ENCODE data around the gene PLA2G15.
A peak's percentile ranks its signal among the peaks of the same experiment; 100 is the strongest.

PLA2G15 gene

DNA sequence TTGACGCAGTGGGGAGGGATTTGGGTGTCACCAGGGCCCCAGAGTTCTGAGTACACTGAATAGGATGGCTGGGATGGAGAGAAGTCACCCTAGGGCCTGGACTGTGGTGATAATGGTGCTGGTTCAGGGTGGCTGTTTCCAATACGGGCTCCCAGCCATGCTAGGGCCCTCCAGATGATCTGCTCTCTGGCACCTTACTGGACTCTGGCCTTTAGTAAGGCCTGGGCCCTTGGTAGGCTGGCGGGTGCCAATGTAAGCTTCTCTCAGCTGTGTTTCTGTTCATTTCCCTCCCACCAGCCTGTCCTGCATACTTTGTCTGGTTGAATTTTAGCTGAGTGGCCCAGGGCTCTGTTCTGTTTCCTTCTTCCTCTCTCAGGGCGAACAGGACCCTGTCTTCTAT lies 2.8 kb downstream of the PLA2G15 start:
- no peak overlapping the region for H3K9ac ChIP-seq (ENCODE audit: low read length)
- H3K4me1 ChIP-seq (ENCODE audit: control insufficient read depth, insufficient read depth, low read length) = peaks cover 8% of the 10 kb centered on the region
- H3K36me3 ChIP-seq (ENCODE audit: control insufficient read depth, insufficient read depth, low read length) = no peaks in the 10 kb centered on the region
- no peak overlapping the region for H3K4me3 ChIP-seq (ENCODE audit: low read length)
- no peak overlapping the region for H3K27ac ChIP-seq (ENCODE audit: low read depth, low read length)
- H3K27me3 ChIP-seq (ENCODE audit: control insufficient read depth, insufficient read depth, low read length) = no peaks in the 10 kb centered on the region

DNA sequence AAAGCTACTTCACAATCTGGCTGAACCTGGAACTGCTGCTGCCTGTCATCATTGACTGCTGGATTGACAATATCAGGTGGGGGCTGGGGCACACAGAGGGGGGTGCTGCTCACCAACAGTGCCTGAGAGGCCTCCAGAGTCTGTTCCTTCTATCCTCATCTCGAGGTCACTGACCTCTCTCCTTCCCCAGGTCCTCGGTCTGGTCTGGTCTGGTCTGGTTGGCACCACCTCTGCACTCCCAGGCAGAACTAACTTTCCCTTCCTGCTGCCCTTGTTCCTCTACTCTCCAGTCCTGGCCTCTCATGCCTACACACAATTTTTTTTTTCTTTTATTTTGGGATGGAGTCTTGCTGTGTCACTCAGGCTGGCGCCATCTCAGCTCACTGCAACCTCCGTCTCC lies 4.2 kb downstream of the PLA2G15 start:
- no peak overlapping the region for H3K9ac ChIP-seq (ENCODE audit: low read length)
- no peaks in the 10 kb centered on the region for H3K27me3 ChIP-seq (ENCODE audit: control insufficient read depth, insufficient read depth, low read length)
- H3K4me1 ChIP-seq (ENCODE audit: control insufficient read depth, insufficient read depth, low read length) = peaks cover 8% of the 10 kb centered on the region
- H3K36me3 ChIP-seq (ENCODE audit: control insufficient read depth, insufficient read depth, low read length) = no peaks in the 10 kb centered on the region
- H3K27ac ChIP-seq (ENCODE audit: low read depth, low read length) = no peak overlapping the region
- no peak overlapping the region for H3K4me3 ChIP-seq (ENCODE audit: low read length)

DNA sequence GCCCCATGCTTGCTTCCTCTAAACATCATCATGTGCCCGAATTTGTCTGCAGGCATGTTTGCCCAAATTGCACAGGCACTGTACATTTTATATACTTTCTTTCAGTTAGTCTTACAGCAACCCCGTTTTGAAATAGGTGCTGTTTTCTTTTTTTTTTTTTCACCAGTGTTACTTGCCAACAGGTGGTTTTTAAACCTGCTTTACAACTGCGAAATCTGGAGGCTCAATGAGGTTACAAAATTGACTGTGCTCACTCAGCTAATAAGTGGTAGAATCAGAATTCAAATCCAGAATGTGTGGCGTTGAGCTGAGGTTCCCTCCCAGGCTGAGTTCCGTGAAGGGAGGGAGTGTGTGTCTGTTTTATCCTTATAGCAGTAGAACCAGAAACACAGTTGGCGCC lies 5.8 kb downstream of the PLA2G15 start:
- Histone ChIP-seq H3K36me3 (ENCODE audit: control insufficient read depth, insufficient read depth, low read length) (peaks cover 11% of the 10 kb centered on the region), H3K4me3 (ENCODE audit: low read length) (no peak overlapping the region), H3K4me1 (ENCODE audit: control insufficient read depth, insufficient read depth, low read length) (peaks cover 6% of the 10 kb centered on the region), H3K27me3 (ENCODE audit: control insufficient read depth, insufficient read depth, low read length) (no peaks in the 10 kb centered on the region), H3K27ac (ENCODE audit: low read depth, low read length) (no peak overlapping the region), H3K9ac (ENCODE audit: low read length) (no peak overlapping the region)

DNA sequence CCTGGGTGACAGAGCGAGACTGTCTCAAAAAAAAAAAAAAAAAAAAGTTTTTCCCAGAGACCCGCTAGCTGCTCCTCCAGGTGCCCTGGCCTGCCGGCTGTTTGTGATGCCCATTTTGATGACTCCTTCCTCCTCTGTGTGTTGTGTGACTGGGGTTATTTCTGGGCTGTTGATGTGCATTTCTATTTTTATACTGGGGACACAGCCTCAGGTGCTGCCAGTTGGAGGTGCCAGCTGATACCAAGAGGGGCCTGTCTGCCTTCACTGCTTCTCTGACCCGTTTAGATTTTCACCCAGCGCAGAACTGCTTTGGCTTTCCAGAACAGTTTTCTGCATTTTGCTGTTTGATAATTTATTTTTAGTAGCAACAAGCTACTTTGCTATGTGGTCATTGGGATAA lies 6.7 kb downstream of the PLA2G15 start:
- H3K36me3 ChIP-seq (ENCODE audit: control insufficient read depth, insufficient read depth, low read length) = peaks cover 11% of the 10 kb centered on the region
- H3K9ac ChIP-seq (ENCODE audit: low read length) = no peak overlapping the region
- no peak overlapping the region for H3K27ac ChIP-seq (ENCODE audit: low read depth, low read length)
- H3K4me3 ChIP-seq (ENCODE audit: low read length) = no peak overlapping the region
- no peaks in the 10 kb centered on the region for H3K27me3 ChIP-seq (ENCODE audit: control insufficient read depth, insufficient read depth, low read length)
- no peaks in the 10 kb centered on the region for H3K4me1 ChIP-seq (ENCODE audit: control insufficient read depth, insufficient read depth, low read length)

DNA sequence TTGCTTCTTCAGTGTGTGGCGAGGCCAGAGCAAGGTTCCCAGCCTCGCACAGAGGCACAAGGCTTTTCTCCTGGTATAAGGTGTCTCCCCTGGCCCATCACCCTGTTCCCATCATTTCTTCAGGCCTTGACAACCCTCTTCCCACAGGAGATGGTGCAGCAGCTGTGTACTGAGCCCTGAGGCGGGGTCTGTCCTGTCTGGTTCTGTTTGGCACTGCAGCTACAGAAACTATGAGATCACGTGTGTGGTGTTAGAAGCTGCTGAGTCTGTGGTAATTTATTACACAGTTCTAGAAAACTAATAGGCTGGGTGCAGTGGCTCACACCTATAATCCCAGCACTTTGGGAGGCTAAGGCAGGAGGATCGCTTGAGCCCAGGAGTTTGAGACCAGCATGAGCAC lies 7.2 kb downstream of the PLA2G15 start:
- H3K4me3 ChIP-seq (ENCODE audit: low read length) = no peak overlapping the region
- H3K27ac ChIP-seq (ENCODE audit: low read depth, low read length) = no peak overlapping the region
- H3K9ac ChIP-seq (ENCODE audit: low read length) = no peak overlapping the region
- H3K4me1 ChIP-seq (ENCODE audit: control insufficient read depth, insufficient read depth, low read length) = peaks cover 2% of the 10 kb centered on the region
- no peaks in the 10 kb centered on the region for H3K27me3 ChIP-seq (ENCODE audit: control insufficient read depth, insufficient read depth, low read length)
- peaks cover 11% of the 10 kb centered on the region for H3K36me3 ChIP-seq (ENCODE audit: control insufficient read depth, insufficient read depth, low read length)

DNA sequence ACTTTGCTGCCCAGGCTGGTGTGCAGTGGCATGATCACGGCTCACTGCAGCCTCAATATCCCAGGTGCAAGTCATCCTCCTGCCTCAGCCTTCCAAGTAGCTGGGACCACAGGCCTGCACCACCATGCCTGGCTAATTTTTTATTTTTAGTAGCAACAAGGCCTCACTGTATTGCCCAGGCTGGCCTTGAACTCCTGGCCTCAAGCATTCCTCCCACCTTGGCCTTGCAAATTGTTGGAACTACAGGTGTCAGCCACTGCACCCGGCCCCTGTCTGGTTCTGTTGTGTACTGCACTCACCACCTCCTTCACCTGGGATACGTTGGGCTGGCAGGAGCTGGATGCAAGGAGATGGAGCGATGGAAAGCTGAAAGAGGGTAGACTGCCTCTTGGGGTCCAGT lies 8.5 kb downstream of the PLA2G15 start:
- H3K27me3 ChIP-seq (ENCODE audit: control insufficient read depth, insufficient read depth, low read length) = no peaks in the 10 kb centered on the region
- no peak overlapping the region for H3K4me3 ChIP-seq (ENCODE audit: low read length)
- peaks cover 11% of the 10 kb centered on the region for H3K36me3 ChIP-seq (ENCODE audit: control insufficient read depth, insufficient read depth, low read length)
- no peak overlapping the region for H3K9ac ChIP-seq (ENCODE audit: low read length)
- H3K27ac ChIP-seq (ENCODE audit: low read depth, low read length) = no peak overlapping the region
- H3K4me1 ChIP-seq (ENCODE audit: control insufficient read depth, insufficient read depth, low read length) = peaks cover 7% of the 10 kb centered on the region

DNA sequence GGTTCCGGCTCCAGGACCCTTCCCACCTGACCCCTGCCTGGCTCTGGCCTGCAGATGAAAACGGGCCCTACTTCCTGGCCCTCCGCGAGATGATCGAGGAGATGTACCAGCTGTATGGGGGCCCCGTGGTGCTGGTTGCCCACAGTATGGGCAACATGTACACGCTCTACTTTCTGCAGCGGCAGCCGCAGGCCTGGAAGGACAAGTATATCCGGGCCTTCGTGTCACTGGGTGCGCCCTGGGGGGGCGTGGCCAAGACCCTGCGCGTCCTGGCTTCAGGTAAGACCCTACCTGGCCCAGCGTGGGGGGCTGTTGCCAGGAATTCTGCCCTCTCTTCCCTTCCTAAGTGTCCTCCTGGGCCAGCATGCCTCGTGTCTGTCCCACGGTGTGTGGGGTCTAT lies 10.5 kb downstream of the PLA2G15 start:
- Histone ChIP-seq H3K27ac (ENCODE audit: low read depth, low read length) (no peak overlapping the region), H3K36me3 (ENCODE audit: control insufficient read depth, insufficient read depth, low read length) (peaks cover 26% of the 10 kb centered on the region), H3K4me1 (ENCODE audit: control insufficient read depth, insufficient read depth, low read length) (peaks cover 12% of the 10 kb centered on the region), H3K4me3 (ENCODE audit: low read length) (no peak overlapping the region), H3K27me3 (ENCODE audit: control insufficient read depth, insufficient read depth, low read length) (no peaks in the 10 kb centered on the region), H3K9ac (ENCODE audit: low read length) (no peak overlapping the region)

DNA sequence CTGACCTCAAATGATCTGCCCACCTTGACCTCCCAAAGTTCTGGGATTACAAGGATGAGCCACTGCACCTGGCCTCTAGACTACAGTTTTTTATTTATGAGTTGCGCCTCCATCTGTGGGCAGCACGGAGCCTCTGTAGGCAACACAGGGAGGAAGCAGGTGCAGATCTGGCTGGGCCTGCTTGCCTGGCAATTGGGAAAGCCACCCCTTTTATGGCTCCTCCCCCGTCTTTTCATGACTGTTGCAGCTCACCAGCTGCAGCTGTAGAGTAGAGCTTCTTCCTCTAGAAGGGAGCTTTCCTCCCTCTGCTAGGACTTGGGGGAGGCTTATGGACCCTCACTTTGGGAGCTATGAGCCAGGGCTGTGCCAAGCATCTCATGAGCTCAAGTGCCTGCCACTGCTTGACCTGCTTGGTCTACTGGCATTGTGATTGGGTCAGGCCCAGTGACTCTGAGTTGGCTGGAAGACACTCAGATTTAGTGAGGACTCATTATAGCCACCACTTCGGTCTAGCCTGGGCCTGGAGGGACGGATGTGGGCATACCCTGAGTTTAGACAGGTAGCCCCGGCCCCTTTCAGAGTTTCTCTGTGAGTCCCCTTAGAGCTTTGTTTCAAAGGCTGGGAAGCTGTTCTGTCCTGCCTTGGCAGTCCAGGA lies 12.2 kb downstream of the PLA2G15 start:
- Histone ChIP-seq H3K9ac (ENCODE audit: low read length) (no peak overlapping the region), H3K4me1 (ENCODE audit: control insufficient read depth, insufficient read depth, low read length) (peaks cover 12% of the 10 kb centered on the region), H3K4me3 (ENCODE audit: low read length) (no peak overlapping the region), H3K36me3 (ENCODE audit: control insufficient read depth, insufficient read depth, low read length) (peaks cover 26% of the 10 kb centered on the region), H3K27me3 (ENCODE audit: control insufficient read depth, insufficient read depth, low read length) (no peaks in the 10 kb centered on the region), H3K27ac (ENCODE audit: low read depth, low read length) (peak overlapping the region; percentile 72)

DNA sequence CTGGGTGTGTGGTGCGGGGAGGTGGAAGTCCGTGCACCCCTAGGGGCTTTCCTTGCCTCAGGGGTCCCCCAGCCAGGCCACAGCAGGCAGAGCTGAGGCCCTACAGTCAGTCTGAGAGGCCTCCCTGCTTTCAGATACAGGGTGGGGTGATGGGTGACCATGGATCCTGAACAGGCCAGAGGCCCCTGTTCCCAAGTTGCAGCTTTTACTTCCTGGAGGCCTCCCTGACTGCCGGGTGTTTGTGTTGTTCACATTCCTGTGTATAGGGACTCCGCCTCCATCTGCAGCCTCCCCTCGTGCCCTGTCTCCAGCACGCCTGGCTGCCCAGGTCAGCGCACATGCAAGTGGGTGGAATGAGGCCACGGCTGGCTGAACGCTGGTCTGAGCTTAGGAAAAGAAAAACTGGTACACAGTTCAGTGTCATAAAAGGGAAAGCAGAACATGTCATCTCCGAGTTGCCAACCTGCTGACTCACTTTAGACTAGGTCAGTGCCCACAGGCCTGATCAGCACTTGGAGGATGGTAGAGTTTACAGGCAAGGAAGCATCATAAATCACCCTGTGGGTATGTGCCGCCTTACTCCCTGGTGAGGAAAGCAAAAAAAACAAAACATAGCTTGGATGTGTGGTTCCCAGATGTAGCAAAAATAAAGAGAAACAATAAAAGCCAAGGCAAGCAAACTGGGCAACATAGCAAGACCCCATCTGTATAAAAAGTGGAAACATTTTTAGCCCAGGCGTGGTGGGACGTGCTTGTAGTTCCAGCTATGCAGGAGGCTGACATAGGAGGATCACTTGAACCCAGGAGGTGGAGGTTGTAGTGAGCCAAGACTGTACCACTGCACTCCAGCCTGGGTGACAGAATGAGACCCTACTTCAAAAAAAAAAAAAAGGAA lies 13.0 kb downstream of the PLA2G15 start:
- Histone ChIP-seq H3K27ac (ENCODE audit: low read depth, low read length) (peak overlapping the region; percentile 72), H3K36me3 (ENCODE audit: control insufficient read depth, insufficient read depth, low read length) (peaks cover 26% of the 10 kb centered on the region), H3K4me1 (ENCODE audit: control insufficient read depth, insufficient read depth, low read length) (peaks cover 12% of the 10 kb centered on the region), H3K9ac (ENCODE audit: low read length) (no peak overlapping the region), H3K27me3 (ENCODE audit: control insufficient read depth, insufficient read depth, low read length) (no peaks in the 10 kb centered on the region), H3K4me3 (ENCODE audit: low read length) (no peak overlapping the region)

DNA sequence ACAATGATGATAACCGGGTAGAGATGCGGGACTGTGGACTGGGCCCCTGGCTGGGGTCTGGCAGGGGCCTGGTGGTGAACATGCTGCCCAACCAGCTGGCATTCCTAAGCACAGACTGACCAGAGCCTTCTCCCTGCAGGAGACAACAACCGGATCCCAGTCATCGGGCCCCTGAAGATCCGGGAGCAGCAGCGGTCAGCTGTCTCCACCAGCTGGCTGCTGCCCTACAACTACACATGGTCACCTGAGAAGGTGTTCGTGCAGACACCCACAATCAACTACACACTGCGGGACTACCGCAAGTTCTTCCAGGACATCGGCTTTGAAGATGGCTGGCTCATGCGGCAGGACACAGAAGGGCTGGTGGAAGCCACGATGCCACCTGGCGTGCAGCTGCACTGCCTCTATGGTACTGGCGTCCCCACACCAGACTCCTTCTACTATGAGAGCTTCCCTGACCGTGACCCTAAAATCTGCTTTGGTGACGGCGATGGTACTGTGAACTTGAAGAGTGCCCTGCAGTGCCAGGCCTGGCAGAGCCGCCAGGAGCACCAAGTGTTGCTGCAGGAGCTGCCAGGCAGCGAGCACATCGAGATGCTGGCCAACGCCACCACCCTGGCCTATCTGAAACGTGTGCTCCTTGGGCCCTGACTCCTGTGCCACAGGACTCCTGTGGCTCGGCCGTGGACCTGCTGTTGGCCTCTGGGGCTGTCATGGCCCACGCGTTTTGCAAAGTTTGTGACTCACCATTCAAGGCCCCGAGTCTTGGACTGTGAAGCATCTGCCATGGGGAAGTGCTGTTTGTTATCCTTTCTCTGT lies 14.0 kb downstream of the PLA2G15 start:
- H3K9ac ChIP-seq (ENCODE audit: low read length) = no peak overlapping the region
- H3K4me1 ChIP-seq (ENCODE audit: control insufficient read depth, insufficient read depth, low read length) = peaks cover 12% of the 10 kb centered on the region
- peak overlapping the region; percentile 72 for H3K27ac ChIP-seq (ENCODE audit: low read depth, low read length)

DNA sequence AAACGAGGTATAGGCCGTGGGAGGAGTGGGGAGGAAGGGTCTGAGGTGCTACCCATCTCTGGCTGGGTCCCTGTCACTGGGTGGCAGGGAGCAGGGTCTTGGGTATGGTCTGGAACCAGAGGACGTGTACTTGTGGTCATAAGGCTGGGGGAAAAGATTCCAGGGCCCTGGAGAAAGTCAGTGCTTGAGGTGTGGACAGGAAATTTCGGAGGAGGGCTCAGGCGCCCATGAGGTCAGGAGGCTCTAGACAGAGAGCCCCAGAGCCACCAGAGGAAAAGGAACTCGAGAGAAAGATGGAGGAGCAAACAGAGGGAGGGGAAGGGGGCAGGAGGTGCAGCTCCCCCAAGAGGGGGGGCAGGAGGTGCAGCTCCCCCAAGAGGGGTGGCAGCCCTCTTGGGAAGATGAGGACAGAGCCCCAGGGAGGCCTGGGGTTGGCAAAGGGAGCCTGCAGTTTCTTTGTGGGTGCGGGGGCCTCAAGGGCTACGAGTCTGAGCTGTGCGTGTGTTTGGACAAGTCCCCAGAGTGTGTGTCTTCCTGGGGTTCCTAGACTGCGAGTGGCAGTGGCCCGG lies 18.5 kb downstream of the PLA2G15 start:
- Histone ChIP-seq H3K27ac (ENCODE audit: low read depth, low read length) (peak overlapping the region; percentile 66), H3K4me1 (ENCODE audit: control insufficient read depth, insufficient read depth, low read length) (peaks cover 5% of the 10 kb centered on the region), H3K4me3 (ENCODE audit: low read length) (peak overlapping the region; percentile 73), H3K36me3 (ENCODE audit: control insufficient read depth, insufficient read depth, low read length) (peaks cover 15% of the 10 kb centered on the region), H3K9ac (ENCODE audit: low read length) (peak overlapping the region; percentile 3), H3K27me3 (ENCODE audit: control insufficient read depth, insufficient read depth, low read length) (no peaks in the 10 kb centered on the region)

More for the DNA sequence above, 14.0 kb downstream of the PLA2G15 start:
- Histone ChIP-seq H3K4me3 (ENCODE audit: low read length) (no peak overlapping the region), H3K36me3 (ENCODE audit: control insufficient read depth, insufficient read depth, low read length) (peaks cover 26% of the 10 kb centered on the region), H3K27me3 (ENCODE audit: control insufficient read depth, insufficient read depth, low read length) (no peaks in the 10 kb centered on the region)

Measured in rectal smooth muscle tissue (tissue), 1 donor.